Loucy (cell line): ENCODE results near the gene SRPRB.

Experiments
- H2AFZ ChIP-seq: fragments of 200-600 bp; sonication (generic); 2 replicates; pipeline ENCODE4 v1.6.0; 2016; ENCODE audit warnings: antibody characterized with exemption, mild to moderate bottlenecking, low read length, moderate library complexity
- H3F3A ChIP-seq: fragments of 200-600 bp; 2 replicates; pipeline ENCODE4 v1.6.0; 2016; ENCODE audit warnings: antibody characterized with exemption, low read depth, mild to moderate bottlenecking
- H3K27me3 ChIP-seq: fragments of 200-600 bp; sonication (generic); 2 replicates; pipeline ENCODE4 v1.6.1; 2014; ENCODE audit warnings: low read length, mild to moderate bottlenecking; ENCODE audit not compliant: insufficient read depth, poor library complexity, severe bottlenecking
- H3K36me3 ChIP-seq: fragments of 200-600 bp; sonication (generic); 2 replicates; pipeline ENCODE4 v1.6.1; 2016; ENCODE audit warnings: low read length; ENCODE audit not compliant: insufficient read depth
- H3K4me1 ChIP-seq: fragments of 200-600 bp; sonication (generic); 2 replicates; pipeline ENCODE4 v1.5.1; 2014; ENCODE audit warnings: low read length, mild to moderate bottlenecking; ENCODE audit not compliant: insufficient read depth, poor library complexity, severe bottlenecking
- H3K4me2 ChIP-seq: fragments of 200-600 bp; sonication (generic); 2 replicates; pipeline ENCODE4 v1.6.0; 2014; ENCODE audit warnings: antibody characterized with exemption, low read length, low read depth, mild to moderate bottlenecking; ENCODE audit not compliant: poor library complexity, severe bottlenecking
- H3K4me3 ChIP-seq: fragments of 200-600 bp; sonication (generic); 2 replicates; pipeline ENCODE4 v1.5.1; 2014; ENCODE audit warnings: low read length, mild to moderate bottlenecking, mixed read lengths; ENCODE audit not compliant: poor library complexity, severe bottlenecking
- H3K79me2 ChIP-seq: fragments of 200-600 bp; sonication (generic); 2 replicates; pipeline ENCODE4 v1.6.1; 2014; ENCODE audit warnings: low read length; ENCODE audit not compliant: insufficient read depth
- H3K9ac ChIP-seq: fragments of 200-600 bp; sonication (generic); 2 replicates; pipeline ENCODE4 v1.6.0; 2014; ENCODE audit warnings: mild to moderate bottlenecking, low read depth, low read length, moderate library complexity; ENCODE audit not compliant: poor library complexity, severe bottlenecking
- H3K9me2 ChIP-seq: fragments of 200-600 bp; sonication (generic); replicated peaks from 2 replicates; pipeline ENCODE4 v1.6.1; 2016; ENCODE audit warnings: low read depth, low read length, mixed read lengths
- H3K9me3 ChIP-seq: fragments of 200-600 bp; sonication (generic); 2 replicates; pipeline ENCODE4 v1.6.1; 2014; ENCODE audit warnings: mild to moderate bottlenecking, antibody characterized with exemption, low read length, low read depth; ENCODE audit not compliant: insufficient read depth
- H4K20me1 ChIP-seq: fragments of 200-600 bp; sonication (generic); 2 replicates; pipeline ENCODE4 v1.6.0; 2014; ENCODE audit warnings: antibody characterized with exemption, low read length, mild to moderate bottlenecking; ENCODE audit not compliant: insufficient read depth, poor library complexity, severe bottlenecking
- CTCF ChIP-seq: fragments of 200-600 bp; sonication (generic); conservative IDR thresholded peaks from 2 replicates; pipeline ENCODE4 v1.5.1; 2014; ENCODE audit warnings: mild to moderate bottlenecking, antibody characterized with exemption, low read length
- EZH2phosphoT487 ChIP-seq: fragments of 200-600 bp; IDR thresholded peaks from 2 replicates; pipeline ENCODE4 v1.6.1; 2018; ENCODE audit warnings: antibody characterized with exemption, mild to moderate bottlenecking, moderate library complexity, borderline replicate concordance

Gene SRPRB

DNA sequence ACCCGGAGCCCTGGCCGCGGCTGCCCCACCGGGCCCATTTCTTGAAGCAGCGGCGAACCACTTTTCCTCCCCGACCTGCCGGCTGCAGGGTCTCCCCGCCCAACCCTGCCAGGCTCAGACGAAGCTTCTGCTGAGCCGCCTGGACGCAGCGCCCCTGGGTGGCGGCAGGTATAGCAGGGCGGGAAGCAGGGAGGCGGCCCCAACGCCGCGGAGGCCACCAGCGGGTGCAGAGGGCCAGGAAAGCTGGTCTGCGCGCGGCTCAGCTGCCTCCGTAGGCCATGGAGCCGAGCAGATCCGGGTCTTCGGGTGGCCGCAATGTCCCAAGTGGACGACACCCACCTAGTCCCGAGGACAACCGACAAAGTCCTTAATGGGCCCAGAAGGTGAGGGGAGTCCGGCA lies 21.9 kb upstream of the SRPRB start:
- TF ChIP-seq EZH2phosphoT487 (no peak), CTCF (no peak)
- no peaks in the 10 kb centered on the region for H3K9me2 ChIP-seq
- H3K9ac ChIP-seq = no peak overlapping the region
- no peaks in the 10 kb centered on the region for H3F3A ChIP-seq
- H3K4me2 ChIP-seq = no peak overlapping the region
- no peaks in the 10 kb centered on the region for H3K9me3 ChIP-seq
- H3K27me3 ChIP-seq = no peaks in the 10 kb centered on the region
- H4K20me1 ChIP-seq = no peaks in the 10 kb centered on the region
- no peak overlapping the region for H2AFZ ChIP-seq
- H3K79me2 ChIP-seq = no peaks in the 10 kb centered on the region
- H3K4me1 ChIP-seq = no peaks in the 10 kb centered on the region
- H3K36me3 ChIP-seq = no peaks in the 10 kb centered on the region
- no peak overlapping the region for H3K4me3 ChIP-seq

DNA sequence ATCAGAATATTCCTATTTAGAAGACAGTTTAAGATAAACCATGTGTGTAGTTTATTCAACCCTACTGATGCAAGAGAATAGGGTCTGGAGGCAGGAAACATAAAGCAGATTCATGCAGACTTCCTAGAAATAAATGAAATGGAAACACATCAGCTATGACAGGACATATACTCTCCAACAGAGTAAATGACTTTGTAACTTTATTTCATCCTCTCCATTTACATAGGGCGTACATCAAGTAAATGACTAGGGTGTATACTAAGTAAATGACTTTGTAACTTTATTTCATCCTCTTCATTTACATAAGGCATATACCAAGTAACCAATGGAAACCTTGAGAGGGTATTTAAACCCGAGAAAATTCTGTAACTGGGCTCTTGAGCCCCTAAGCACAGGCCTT lies 17.6 kb upstream of the SRPRB start:
- H3K9me3 ChIP-seq = peaks cover 11% of the 10 kb centered on the region
- no peaks in the 10 kb centered on the region for H3F3A ChIP-seq
- H3K4me3 ChIP-seq = no peak overlapping the region
- no peaks in the 10 kb centered on the region for H3K4me1 ChIP-seq
- H3K27me3 ChIP-seq = peaks cover 5% of the 10 kb centered on the region
- H3K36me3 ChIP-seq = no peaks in the 10 kb centered on the region
- no peaks in the 10 kb centered on the region for H3K9me2 ChIP-seq
- H3K4me2 ChIP-seq = no peak overlapping the region
- H3K79me2 ChIP-seq = no peaks in the 10 kb centered on the region
- no peak overlapping the region for H3K9ac ChIP-seq
- H4K20me1 ChIP-seq = no peaks in the 10 kb centered on the region
- no peak overlapping the region for H2AFZ ChIP-seq
- TF ChIP-seq CTCF = no peak
- no peak for TF ChIP-seq EZH2phosphoT487

DNA sequence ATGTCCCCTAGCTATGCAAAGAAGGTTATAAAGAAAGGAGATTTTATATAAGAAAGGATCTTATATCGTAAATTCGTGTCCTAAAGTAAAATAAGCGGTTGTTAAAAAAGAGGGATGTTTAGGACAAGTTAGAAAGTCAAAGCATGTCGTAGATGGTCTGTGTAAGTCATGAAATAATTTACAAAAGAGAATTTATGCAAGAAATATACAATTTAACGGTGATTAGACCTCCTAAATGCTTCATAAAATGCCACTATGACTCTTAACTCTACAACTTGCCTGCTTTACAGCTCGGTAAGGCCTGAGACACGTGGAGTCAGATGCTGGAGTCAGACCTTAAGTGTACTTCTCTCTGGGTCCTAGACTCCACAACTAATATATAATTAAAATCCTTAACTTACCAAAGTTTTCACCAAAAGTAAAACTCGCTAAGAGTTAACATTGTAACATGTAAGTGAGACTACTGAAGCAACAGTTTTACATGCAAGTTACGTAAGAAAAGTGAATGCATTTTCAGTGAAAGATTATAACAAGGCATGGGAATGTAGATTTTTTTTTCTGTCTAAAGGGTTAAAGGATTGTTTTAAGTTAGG lies 13.3 kb upstream of the SRPRB start:
- H3K9me3 ChIP-seq = peaks cover 11% of the 10 kb centered on the region
- no peaks in the 10 kb centered on the region for H4K20me1 ChIP-seq
- H3K79me2 ChIP-seq = no peaks in the 10 kb centered on the region
- no peaks in the 10 kb centered on the region for H3K9me2 ChIP-seq
- TF ChIP-seq EZH2phosphoT487 = no peak
- TF ChIP-seq CTCF = no peak
- no peaks in the 10 kb centered on the region for H3F3A ChIP-seq
- no peaks in the 10 kb centered on the region for H3K36me3 ChIP-seq
- no peak overlapping the region for H3K4me2 ChIP-seq
- H3K9ac ChIP-seq = no peak overlapping the region
- H3K4me3 ChIP-seq = no peak overlapping the region
- H3K27me3 ChIP-seq = peaks cover 5% of the 10 kb centered on the region
- H2AFZ ChIP-seq = no peak overlapping the region
- H3K4me1 ChIP-seq = no peaks in the 10 kb centered on the region
